HUES64 (cell line): ENCODE data around the gene HGF.

ENCODE experiments used
- H3K27ac ChIP-seq: 2 replicates; pipeline ENCODE4 v1.7.0; 2013; ENCODE audit warnings: low read depth, low read length, inconsistent platforms
- H3K27me3 ChIP-seq: 2 replicates; pipeline ENCODE4 v1.6.1; 2013; ENCODE audit warnings: mild to moderate bottlenecking, low read length; ENCODE audit not compliant: insufficient read depth
- H3K36me3 ChIP-seq: 2 replicates; pipeline ENCODE4 v1.6.1; 2013; ENCODE audit warnings: mild to moderate bottlenecking, low read length; ENCODE audit not compliant: insufficient read depth
- H3K4me1 ChIP-seq: 2 replicates; pipeline ENCODE4 v1.6.1; 2013; ENCODE audit warnings: mild to moderate bottlenecking, low read length, moderate library complexity; ENCODE audit not compliant: insufficient read depth
- H3K4me3 ChIP-seq: 2 replicates; pipeline ENCODE4 v1.5.1; 2013; ENCODE audit warnings: mild to moderate bottlenecking, low read length, moderate library complexity
- H3K9ac ChIP-seq: 2 replicates; pipeline ENCODE4 v1.6.1; 2013; ENCODE audit warnings: mild to moderate bottlenecking, low read depth, low read length
- H3K9me3 ChIP-seq: 2 replicates; pipeline ENCODE4 v1.6.1; 2013; ENCODE audit warnings: low read depth, low read length; ENCODE audit not compliant: insufficient read depth
- WGBS: fragments of 150-250, 120-280 bp; methylation state at CpG from one replicate; pipeline ENCODE4 v1.1.7; 2013; ENCODE audit warnings: missing lambda C conversion rate; 5-methylcytosine and 5-hydroxymethylcytosine counted together

The HGF gene

DNA sequence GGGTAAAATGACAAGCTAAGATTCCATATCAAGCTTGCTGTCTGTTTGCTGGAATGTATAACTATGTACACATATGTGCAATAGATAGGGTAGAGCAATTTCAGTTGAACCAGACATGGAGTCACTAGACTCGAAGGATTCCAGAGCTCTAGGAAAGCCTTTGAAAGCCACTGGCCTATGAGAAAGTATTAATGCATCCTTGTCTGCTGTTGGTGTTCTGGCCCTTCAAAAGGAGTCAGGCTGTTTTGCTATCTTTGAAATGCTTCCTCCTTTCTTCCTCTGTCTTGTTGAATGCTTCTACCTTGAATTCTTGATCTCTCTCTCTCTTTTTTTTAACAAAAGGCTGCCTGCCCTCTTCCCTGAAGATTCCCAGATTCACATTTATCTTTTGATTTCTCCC lies 20.8 kb upstream of the HGF start:
- Histone ChIP-seq H3K27ac (no peak overlapping the region), H3K9me3 (no peaks in the 10 kb centered on the region), H3K4me3 (no peak overlapping the region), H3K36me3 (no peaks in the 10 kb centered on the region), H3K27me3 (no peaks in the 10 kb centered on the region), H3K4me1 (peaks cover 12% of the 10 kb centered on the region), H3K9ac (no peak overlapping the region)
- WGBS = 91% methylated on average over 1 of the region's 1 CpG

DNA sequence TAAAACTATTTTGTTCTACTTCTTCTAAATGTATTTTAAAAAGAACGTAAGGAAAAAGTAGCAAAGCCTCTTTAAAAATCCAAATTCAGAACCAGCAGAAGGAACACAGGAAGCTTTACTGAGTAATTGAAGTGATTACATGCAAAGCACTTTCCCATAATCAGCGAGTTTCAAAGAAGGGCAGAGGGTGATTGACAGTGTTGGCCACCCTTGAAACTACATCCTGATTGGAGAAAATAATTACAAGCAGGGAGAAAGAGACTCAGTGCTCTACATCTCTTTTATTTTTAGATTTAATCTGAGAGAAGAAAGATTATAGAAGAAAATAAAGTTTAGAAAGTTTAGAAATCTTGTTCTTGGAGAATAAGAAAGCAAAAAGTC lies 20.3 kb upstream of the HGF start:
- Histone ChIP-seq H3K4me3 (no peak overlapping the region), H3K36me3 (no peaks in the 10 kb centered on the region), H3K4me1 (peaks cover 12% of the 10 kb centered on the region), H3K9me3 (no peaks in the 10 kb centered on the region), H3K9ac (no peak overlapping the region), H3K27me3 (no peaks in the 10 kb centered on the region), H3K27ac (no peak overlapping the region)
- WGBS = 60% methylated on average over 1 of the region's 2 CpGs

GRCh38 chr7:81789406-81790119 lies 19.7 kb upstream of the HGF start:
- Histone ChIP-seq H3K4me3 (no peak overlapping the region), H3K9ac (no peak overlapping the region), H3K27ac (no peak overlapping the region), H3K36me3 (no peaks in the 10 kb centered on the region), H3K9me3 (no peaks in the 10 kb centered on the region), H3K27me3 (no peaks in the 10 kb centered on the region), H3K4me1 (peaks cover 12% of the 10 kb centered on the region)
- no CpG with 5 or more reads among the region's 1 CpG for WGBS

- Histone ChIP-seq H3K36me3 (no peaks in the 10 kb centered on the region), H3K9ac (no peak overlapping the region), H3K9me3 (no peaks in the 10 kb centered on the region), H3K27ac (no peak overlapping the region), H3K4me1 (peaks cover 12% of the 10 kb centered on the region), H3K27me3 (no peaks in the 10 kb centered on the region), H3K4me3 (no peak overlapping the region)
- WGBS = 86% methylated on average over 8 of the region's 8 CpGs
Measured at GRCh38 chr7:81788246-81788645, 18.4 kb upstream of the HGF start.

- H3K9ac ChIP-seq = no peak overlapping the region
- H3K36me3 ChIP-seq = no peaks in the 10 kb centered on the region
- no peaks in the 10 kb centered on the region for H3K9me3 ChIP-seq
- no peaks in the 10 kb centered on the region for H3K27me3 ChIP-seq
- no peak overlapping the region for H3K4me3 ChIP-seq
- H3K27ac ChIP-seq = no peak overlapping the region
- no peaks in the 10 kb centered on the region for H3K4me1 ChIP-seq
Measured at GRCh38 chr7:81783818-81784217, 14.0 kb upstream of the HGF start.

DNA sequence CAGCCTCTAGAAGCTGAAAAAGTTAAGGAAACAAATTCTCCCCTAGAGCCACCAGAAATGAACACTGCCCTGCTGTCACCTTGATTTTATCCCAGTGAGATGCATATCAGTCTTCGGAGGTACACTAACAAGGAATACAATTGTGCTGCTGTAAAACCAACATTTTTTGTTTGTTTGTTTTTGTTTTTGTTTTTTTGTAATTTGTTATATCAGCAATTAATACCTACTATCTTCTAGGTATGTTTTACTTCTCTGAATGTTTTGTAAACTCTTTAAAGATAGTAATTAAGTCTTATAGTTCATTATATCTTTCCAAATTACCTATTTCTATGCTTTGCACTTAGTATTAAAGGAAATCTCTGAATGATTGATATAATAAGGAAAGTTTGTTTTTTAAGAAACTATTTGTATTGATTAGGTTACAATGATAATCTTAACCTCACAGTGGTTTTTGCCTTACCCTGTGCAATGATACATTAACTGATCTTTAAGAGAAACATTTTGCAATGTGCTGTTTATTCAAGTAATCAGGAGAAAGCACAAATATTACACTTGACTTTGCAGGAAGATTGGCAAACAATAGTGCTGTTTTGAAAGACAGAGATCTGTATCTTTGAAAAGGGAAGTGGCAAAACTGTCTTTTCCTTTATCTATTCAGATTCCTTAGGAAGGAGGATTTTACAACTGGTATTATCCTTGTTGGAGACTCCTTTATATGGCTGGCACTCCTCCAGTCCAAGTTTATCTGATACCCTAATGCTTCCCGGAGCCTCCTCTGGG lies 11.3 kb upstream of the HGF start:
- H3K9ac ChIP-seq = no peak overlapping the region

DNA sequence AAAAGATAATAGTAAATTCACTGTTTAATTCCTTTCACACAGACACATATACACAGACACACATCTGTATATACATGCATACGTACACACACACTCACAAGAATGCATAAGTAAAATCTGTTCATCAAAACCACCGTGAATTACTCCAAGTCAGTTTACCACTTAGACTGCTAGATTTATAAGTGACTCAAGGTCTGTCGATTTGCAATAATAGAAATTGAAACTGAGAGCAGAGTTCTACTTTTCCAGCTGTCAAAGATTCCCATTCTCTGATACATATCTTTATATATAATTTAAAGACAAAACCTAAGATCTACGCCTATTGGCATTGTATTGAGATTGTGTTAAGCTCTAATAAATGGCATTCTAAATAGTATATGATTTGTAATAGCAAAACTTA lies 9.9 kb upstream of the HGF start:
- H3K27me3 ChIP-seq = no peaks in the 10 kb centered on the region
- H3K36me3 ChIP-seq = no peaks in the 10 kb centered on the region
- no peak overlapping the region for H3K4me3 ChIP-seq
- H3K4me1 ChIP-seq = no peaks in the 10 kb centered on the region
- no peak overlapping the region for H3K9ac ChIP-seq
- 94% methylated on average over 2 of the region's 4 CpGs for WGBS
- H3K9me3 ChIP-seq = no peaks in the 10 kb centered on the region
- H3K27ac ChIP-seq = no peak overlapping the region

More for the DNA sequence above, 11.3 kb upstream of the HGF start:
- WGBS = 100% methylated on average over 2 of the region's 2 CpGs
- Histone ChIP-seq H3K9me3 (no peaks in the 10 kb centered on the region), H3K36me3 (no peaks in the 10 kb centered on the region), H3K4me3 (no peak overlapping the region), H3K27me3 (no peaks in the 10 kb centered on the region), H3K4me1 (no peaks in the 10 kb centered on the region), H3K27ac (no peak overlapping the region)

DNA sequence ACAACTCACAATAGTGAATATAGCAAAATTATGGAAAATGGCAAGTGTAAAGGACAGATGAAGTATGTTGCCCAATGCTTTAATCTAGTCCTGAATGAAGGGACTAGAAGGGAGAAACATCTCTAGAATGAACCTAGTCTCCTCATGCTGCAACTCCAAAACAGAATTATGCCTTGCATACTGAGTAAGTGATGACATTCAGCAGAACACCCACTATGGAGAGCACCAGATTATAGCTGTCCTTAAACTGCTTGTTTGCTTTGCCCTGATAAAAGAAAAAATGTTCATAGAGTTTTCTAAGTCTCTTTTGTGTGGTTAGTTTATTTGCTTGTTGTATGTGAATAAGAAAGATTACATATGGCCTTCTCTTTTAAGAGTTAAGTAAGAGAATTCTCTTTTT lies 7.8 kb upstream of the HGF start:
- no peak overlapping the region for H3K9ac ChIP-seq
- no peaks in the 10 kb centered on the region for H3K9me3 ChIP-seq
- H3K4me1 ChIP-seq = no peaks in the 10 kb centered on the region
- no peaks in the 10 kb centered on the region for H3K36me3 ChIP-seq
- no peaks in the 10 kb centered on the region for H3K27me3 ChIP-seq
- H3K4me3 ChIP-seq = no peak overlapping the region
- no peak overlapping the region for H3K27ac ChIP-seq

DNA sequence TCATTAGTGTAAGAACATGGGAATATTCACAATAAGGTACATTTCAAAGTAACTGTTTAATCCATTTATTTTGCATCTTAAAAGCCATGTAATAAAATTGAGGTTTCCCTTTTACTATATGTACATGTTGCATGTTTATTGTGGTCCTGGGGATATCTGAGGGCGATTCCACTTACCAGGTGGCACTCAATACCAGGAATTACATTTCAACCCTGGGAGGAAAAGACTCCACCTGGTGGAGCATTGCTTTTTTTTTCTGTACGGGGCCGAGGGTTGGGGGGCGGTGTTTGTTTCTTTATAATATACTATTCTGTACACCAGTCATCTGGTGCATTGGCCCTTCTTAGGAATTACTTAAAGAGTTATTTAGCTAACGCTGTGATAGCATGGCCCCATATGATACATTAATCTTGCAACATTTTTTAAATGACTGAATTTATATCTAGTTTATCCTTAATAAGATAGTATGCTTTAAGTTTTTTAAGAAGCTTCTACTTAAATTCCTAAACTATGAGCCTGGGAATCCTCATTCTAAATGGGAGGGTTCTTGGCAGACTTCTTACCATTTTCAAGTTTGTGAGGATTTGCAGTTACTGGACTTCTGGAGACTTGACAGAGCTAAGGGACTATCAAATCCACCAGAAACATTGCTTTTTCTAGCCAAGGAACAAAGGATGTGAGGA lies 7.2 kb upstream of the HGF start:
- Histone ChIP-seq H3K4me3 (no peak overlapping the region), H3K36me3 (no peaks in the 10 kb centered on the region), H3K4me1 (no peaks in the 10 kb centered on the region), H3K27ac (no peak overlapping the region), H3K27me3 (no peaks in the 10 kb centered on the region), H3K9me3 (no peaks in the 10 kb centered on the region), H3K9ac (no peak overlapping the region)
- no CpG with 5 or more reads among the region's 5 CpGs for WGBS

DNA sequence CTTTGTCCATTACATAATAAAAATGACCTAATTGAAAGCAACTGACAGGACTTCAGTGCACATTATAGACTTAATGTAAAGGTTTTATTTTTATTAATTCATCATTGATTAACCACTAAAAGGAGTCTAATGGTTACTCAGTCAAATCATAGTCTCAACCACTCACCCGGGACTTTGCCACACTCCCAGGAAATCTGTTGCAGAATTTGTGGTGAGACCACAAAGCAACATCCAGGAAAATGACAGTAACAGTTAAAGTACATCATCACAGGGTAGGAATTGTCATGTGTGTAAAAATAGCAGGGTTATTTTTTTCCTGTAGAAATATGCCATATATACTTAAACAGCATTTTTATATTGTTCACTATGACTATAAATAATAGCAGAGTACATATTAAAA lies 6.3 kb upstream of the HGF start:
- Histone ChIP-seq H3K27ac (no peak overlapping the region), H3K27me3 (no peaks in the 10 kb centered on the region), H3K36me3 (no peaks in the 10 kb centered on the region), H3K4me1 (no peaks in the 10 kb centered on the region), H3K9ac (no peak overlapping the region), H3K4me3 (no peak overlapping the region), H3K9me3 (no peaks in the 10 kb centered on the region)
- WGBS = 89% methylated on average over 1 of the region's 1 CpG

DNA sequence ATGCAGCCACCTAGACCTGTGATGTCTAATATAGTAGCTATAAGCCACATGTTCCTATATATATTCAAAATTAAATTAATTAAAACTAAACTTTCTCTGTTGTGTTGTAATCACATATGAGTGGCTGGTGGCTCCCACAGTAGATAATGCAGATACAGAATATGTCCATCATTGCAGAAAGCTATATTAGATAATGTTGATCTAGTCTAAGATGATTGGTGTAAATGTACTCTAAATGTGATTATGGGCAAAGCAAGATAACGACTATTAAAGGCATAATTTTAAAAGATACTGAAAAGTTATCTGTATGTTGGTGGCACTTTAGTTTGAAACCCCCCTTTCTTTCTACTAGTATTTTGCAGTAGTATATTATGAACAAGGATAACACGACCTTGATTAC lies 5.7 kb upstream of the HGF start:
- H3K36me3 ChIP-seq = no peaks in the 10 kb centered on the region
- H3K4me1 ChIP-seq = no peaks in the 10 kb centered on the region
- 93% methylated on average over 1 of the region's 2 CpGs for WGBS
- no peaks in the 10 kb centered on the region for H3K27me3 ChIP-seq
- H3K9me3 ChIP-seq = no peaks in the 10 kb centered on the region
- no peak overlapping the region for H3K27ac ChIP-seq
- no peak overlapping the region for H3K9ac ChIP-seq
- H3K4me3 ChIP-seq = no peak overlapping the region
